Cortex of kidney (tissue), 1 donor: Measurements from ENCODE around the gene SNAPIN.

ENCODE experiments used
- DNase-seq: peaks from one replicate; lab custom pipeline; 2025; lab: John Stamatoyannopoulos, UW

SNAPIN gene

GRCh38 chr1:153678519-153679336, 20.2 kb downstream of the SNAPIN start, which contains the start of gene NPR1:
Gene NPR1, plus strand, starts transcription at chr1:153678688. Its CDS starts 421 bp downstream, at chr1:153679109.
- no peak for DNase-seq

- no peak for DNase-seq
Measured at GRCh38 chr1:153679337-153680119, 21.0 kb downstream of the SNAPIN start.

GRCh38 chr1:153680120-153680403, 21.6 kb downstream of the SNAPIN start:
- DNase-seq, result no peak

GRCh38 chr1:153682730-153683129, 24.2 kb downstream of the SNAPIN start:
- DNase-seq, result no peak

- DNase-seq, result no peak
Measured at GRCh38 chr1:153683854-153684253, 25.4 kb downstream of the SNAPIN start.

GRCh38 chr1:153684892-153685291, 26.4 kb downstream of the SNAPIN start:
- no peak for DNase-seq

GRCh38 chr1:153685544-153686340, 27.2 kb downstream of the SNAPIN start:
- DNase-seq, result no peak

GRCh38 chr1:153687346-153688125, 29.0 kb downstream of the SNAPIN start:
- no peak for DNase-seq

GRCh38 chr1:153688276-153688675, 29.8 kb downstream of the SNAPIN start:
- no peak for DNase-seq

GRCh38 chr1:153688736-153689328, 30.3 kb downstream of the SNAPIN start:
- no peak for DNase-seq

- DNase-seq, result no peak
Measured at GRCh38 chr1:153693466-153693865, 35.0 kb downstream of the SNAPIN start.

- no peak for DNase-seq
Measured at GRCh38 chr1:153696741-153697140, 38.2 kb downstream of the SNAPIN start.

- no peak for DNase-seq
Measured at GRCh38 chr1:153697191-153698019, 38.9 kb downstream of the SNAPIN start.

- DNase-seq, result no peak
Measured at GRCh38 chr1:153698020-153698922, 39.8 kb downstream of the SNAPIN start.

GRCh38 chr1:153698923-153699714, 40.6 kb downstream of the SNAPIN start:
- no peak for DNase-seq

GRCh38 chr1:153699768-153700167, 41.3 kb downstream of the SNAPIN start:
- no peak for DNase-seq

GRCh38 chr1:153705484-153705883, 47.0 kb downstream of the SNAPIN start:
- DNase-seq, result no peak

- DNase-seq, result no peak
Measured at GRCh38 chr1:153711026-153711425, 52.5 kb downstream of the SNAPIN start.
